Gastroesophageal sphincter (tissue), 4 donors: ENCODE data around the gene OR6K2. TPM values are rescaled to one million over a fixed set of nuclear protein-coding genes. Genes with fewer than 3 reads are reported as not detected.

Source experiments
- ATAC-seq: fragments of 150-250 bp; one replicate; pipeline ENCODE4 v1.9.1; 2016; ENCODE audit warnings: mild to moderate bottlenecking, moderate library complexity
- H3K27ac ChIP-seq, 4 donors: fragments of 200-600 bp; sonication (generic) in 3 of 4; 1 replicate in 3 of 4; 2 replicates in 1 of 4; pipeline ENCODE4 v1.5.1; 2016 to 2019
- H3K27me3 ChIP-seq: fragments of 200-600 bp; sonication (generic); one replicate; pipeline ENCODE4 v1.5.1; 2019
- H3K36me3 ChIP-seq, 2 donors: fragments of 200-600 bp; sonication (generic); one replicate each; pipeline ENCODE4 v1.5.1; 2019; ENCODE audit warnings: control low read depth in 1 of 2
- H3K4me1 ChIP-seq, 3 donors: fragments of 200-600 bp; sonication (generic); 1 replicate in 2 of 3; 2 replicates in 1 of 3; pipeline ENCODE4 v1.5.1; 2016 to 2019; ENCODE audit warnings: control low read depth in 2 of 3
- H3K4me3 ChIP-seq, 2 donors: fragments of 200-600 bp; sonication (generic); one replicate each; pipeline ENCODE4 v1.5.1; 2019; ENCODE audit warnings: mild to moderate bottlenecking in 1 of 2, moderate library complexity in 1 of 2
- H3K9me3 ChIP-seq, 3 donors: fragments of 200-600 bp; sonication (generic); one replicate each; pipeline ENCODE4 v1.5.1; 2017 to 2019; ENCODE audit warnings: control low read depth in 2 of 3
- EP300 ChIP-seq: sonication (generic); formaldehyde crosslinking; IDR thresholded peaks from one replicate; pipeline ENCODE4 v1.6.1; 2017; ENCODE audit warnings: antibody characterized with exemption, mild to moderate bottlenecking
- POLR2A ChIP-seq, 2 donors: fragments of 450-650 bp; IDR thresholded peaks; one replicate each; pipeline ENCODE4 v1.6.1; 2017; ENCODE audit warnings: antibody characterized with exemption in 2 of 2, mild to moderate bottlenecking in 2 of 2, moderate library complexity in 1 of 2
- POLR2AphosphoS5 ChIP-seq: sonication (generic); formaldehyde crosslinking; IDR thresholded peaks from one replicate; pipeline ENCODE4 v1.6.1; 2017; ENCODE audit warnings: antibody characterized with exemption
- WGBS, 2 donors: methylation state at CpG; one replicate each; pipeline ENCODE4 v1.1.5; 2018; ENCODE audit warnings: low coverage in 1 of 2; 5-methylcytosine and 5-hydroxymethylcytosine counted together
- total RNA-seq, 4 donors: library from RNA; depleted of rRNA; stranded (reverse); fragments of >200 nt; gene quantifications; one replicate each; pipeline ENCODE4 v1.1.0, GENCODE V29; 2016
- TF ChIP-seq, protein P1 (sequence below), 4 experiments: fragments of 200-600 bp in 2 of 4; fragments of 450-650 bp in 2 of 4; sonication (generic) in 1 of 4; IDR thresholded peaks; one replicate each; pipeline ENCODE4 v1.5.1; 2017 to 2019; ENCODE audit warnings: antibody characterized with exemption in 4 of 4, mild to moderate bottlenecking in 2 of 4, moderate library complexity in 2 of 4

Gene OR6K2
- total RNA-seq, 4 donors from 2014 or later, result not detected

DNA sequence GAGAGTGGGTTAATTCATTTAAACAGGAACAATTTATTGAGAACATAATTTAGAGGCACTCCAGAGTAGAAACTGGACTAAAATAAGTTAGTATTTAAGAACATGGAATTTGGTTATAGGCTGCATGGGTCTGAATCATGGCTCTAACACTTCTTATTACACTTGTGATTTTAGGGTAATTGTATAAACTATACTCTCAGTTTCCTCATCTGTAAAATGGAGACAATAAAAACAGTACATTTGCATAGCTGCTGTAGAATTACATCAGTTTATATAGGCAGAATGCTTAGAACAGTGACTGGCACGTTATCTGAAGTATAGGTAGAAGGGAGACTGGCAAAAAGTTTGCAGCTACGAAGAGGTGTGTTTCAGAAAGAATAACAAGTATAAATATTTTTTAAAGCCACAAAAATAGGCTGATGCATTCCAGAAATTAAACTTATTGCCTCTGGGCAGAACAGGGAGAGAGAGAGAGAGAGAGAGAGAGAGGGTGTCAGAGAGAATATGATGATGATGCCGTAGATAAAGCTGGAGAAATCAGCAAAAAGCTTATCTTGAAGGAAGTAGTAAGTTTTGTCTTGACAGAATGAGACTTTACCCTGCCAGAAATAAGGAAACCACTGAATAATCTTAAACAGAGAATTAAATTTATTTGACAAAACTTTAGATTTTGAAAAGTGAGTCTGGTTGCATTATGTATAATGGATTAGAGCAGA, 28.2 kb upstream of the OR6K2 start:
- Histone ChIP-seq H3K4me3 (no peak overlapping the region), H3K27ac (no peak overlapping the region), H3K9me3 (no peaks in the 10 kb centered on the region), H3K27me3 (no peaks in the 10 kb centered on the region), H3K36me3 (no peaks in the 10 kb centered on the region), H3K4me1 (no peaks in the 10 kb centered on the region)
- no peak for ATAC-seq
- TF ChIP-seq POLR2A (IDR thresholded peaks at IDR 0.05), result no peak
- TF ChIP-seq, protein P1, sequence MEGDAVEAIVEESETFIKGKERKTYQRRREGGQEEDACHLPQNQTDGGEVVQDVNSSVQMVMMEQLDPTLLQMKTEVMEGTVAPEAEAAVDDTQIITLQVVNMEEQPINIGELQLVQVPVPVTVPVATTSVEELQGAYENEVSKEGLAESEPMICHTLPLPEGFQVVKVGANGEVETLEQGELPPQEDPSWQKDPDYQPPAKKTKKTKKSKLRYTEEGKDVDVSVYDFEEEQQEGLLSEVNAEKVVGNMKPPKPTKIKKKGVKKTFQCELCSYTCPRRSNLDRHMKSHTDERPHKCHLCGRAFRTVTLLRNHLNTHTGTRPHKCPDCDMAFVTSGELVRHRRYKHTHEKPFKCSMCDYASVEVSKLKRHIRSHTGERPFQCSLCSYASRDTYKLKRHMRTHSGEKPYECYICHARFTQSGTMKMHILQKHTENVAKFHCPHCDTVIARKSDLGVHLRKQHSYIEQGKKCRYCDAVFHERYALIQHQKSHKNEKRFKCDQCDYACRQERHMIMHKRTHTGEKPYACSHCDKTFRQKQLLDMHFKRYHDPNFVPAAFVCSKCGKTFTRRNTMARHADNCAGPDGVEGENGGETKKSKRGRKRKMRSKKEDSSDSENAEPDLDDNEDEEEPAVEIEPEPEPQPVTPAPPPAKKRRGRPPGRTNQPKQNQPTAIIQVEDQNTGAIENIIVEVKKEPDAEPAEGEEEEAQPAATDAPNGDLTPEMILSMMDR (IDR thresholded peaks at IDR 0.05), result no peak
- TF ChIP-seq POLR2AphosphoS5, result no peak
- TF ChIP-seq EP300, result no peak
- 59 to 62% methylated on average over 3 of the region's 3 CpGs for whole genome bisulfite sequencing, 2 donors

- H3K4me1 ChIP-seq, result no peaks in the 10 kb centered on the region
- H3K4me3 ChIP-seq, result no peak overlapping the region
- 89 to 92% methylated on average over 4 to 5 of the region's 5 CpGs for WGBS, 2 donors
- TF ChIP-seq EP300 (no peak), POLR2A (IDR thresholded peaks at IDR 0.05) (no peak), POLR2AphosphoS5 (no peak)
- TF ChIP-seq, protein P1 (IDR thresholded peaks at IDR 0.05), result no peak
- H3K27ac ChIP-seq, result no peak overlapping the region
- no peaks in the 10 kb centered on the region for H3K36me3 ChIP-seq
- ATAC-seq, result no peak
- no peaks in the 10 kb centered on the region for H3K27me3 ChIP-seq
- H3K9me3 ChIP-seq, result no peaks in the 10 kb centered on the region
Observed at GRCh38 chr1:158724442-158724841, 24.0 kb upstream of the OR6K2 start.

DNA sequence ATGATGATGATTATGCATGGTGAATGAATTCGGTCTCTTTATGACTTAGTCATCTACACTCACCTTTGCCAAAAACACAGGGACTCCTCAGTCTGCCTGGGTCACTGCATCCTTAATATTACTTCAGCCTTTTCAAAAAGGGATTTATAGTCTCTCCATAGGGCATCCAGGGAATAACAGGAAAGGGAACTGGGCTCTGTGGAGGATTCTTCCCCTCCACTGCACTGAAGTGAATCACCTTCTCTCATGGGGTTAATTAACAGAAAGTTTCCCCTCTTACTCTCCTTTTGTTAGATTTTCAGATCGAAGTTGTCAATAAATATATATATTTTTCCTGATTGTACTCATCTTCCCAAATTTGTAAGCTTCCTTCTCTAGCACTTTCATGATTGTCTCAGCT, 20.2 kb upstream of the OR6K2 start, which contains the start of gene OR6K3:
Gene OR6K3 (minus strand): TSS at position 101 of the 400 bp plus-strand sequence. CDS start 2,605 bp downstream, outside the sequence.
- no peak within 1 kb of the TSS for H3K27ac ChIP-seq
- H3K4me1 ChIP-seq, result no peaks in the 10 kb centered on the region
- no peaks in the 10 kb centered on the region for H3K27me3 ChIP-seq
- 72 to 83% methylated on average over 2 of the region's 2 CpGs for WGBS, 2 donors
- H3K4me3 ChIP-seq, result no peak within 1 kb of the TSS
- H3K9me3 ChIP-seq, result no peaks in the 10 kb centered on the region
- no peak for ATAC-seq
- no peaks in the 10 kb centered on the region for H3K36me3 ChIP-seq
- no peak for TF ChIP-seq EP300
- TF ChIP-seq POLR2A (IDR thresholded peaks at IDR 0.05), result no peak
- TF ChIP-seq, protein P1 (IDR thresholded peaks at IDR 0.05), result no peak
- no peak for TF ChIP-seq POLR2AphosphoS5

GRCh38 chr1:158719664-158720063, 19.2 kb upstream of the OR6K2 start:
- ATAC-seq, result no peak
- 31 to 42% methylated on average over 3 of the region's 3 CpGs for WGBS, 2 donors

More at GRCh38 chr1:158719664-158720063, 19.2 kb upstream of the OR6K2 start:
- no peaks in the 10 kb centered on the region for H3K27me3 ChIP-seq
- H3K9me3 ChIP-seq, result no peaks in the 10 kb centered on the region
- TF ChIP-seq POLR2AphosphoS5 (no peak), POLR2A (IDR thresholded peaks at IDR 0.05) (no peak), EP300 (no peak)
- TF ChIP-seq, protein P1 (IDR thresholded peaks at IDR 0.05), result no peak
- no peak overlapping the region for H3K27ac ChIP-seq
- no peaks in the 10 kb centered on the region for H3K36me3 ChIP-seq
- H3K4me3 ChIP-seq, result no peak overlapping the region
- H3K4me1 ChIP-seq, result no peaks in the 10 kb centered on the region
